ENCODE results near the gene GPR89B.

- no peak for TF ChIP-seq CTCF (IDR thresholded peaks at IDR 0.05; ENCODE audit: extremely low read depth in 1 of 2, insufficient read depth in 1 of 2, low read depth in 1 of 2, low read length in 2 of 2)
- TF ChIP-seq JUN (IDR thresholded peaks at IDR 0.05; ENCODE audit: borderline replicate concordance, insufficient read depth, insufficient read length, low read depth), result no peak
- TF ChIP-seq POLR2A (IDR thresholded peaks at IDR 0.05; ENCODE audit: low read depth, low read length), result no peak
- no peak for TF ChIP-seq POLR2AphosphoS5 (IDR thresholded peaks at IDR 0.05; ENCODE audit: insufficient read depth, low read depth, low read length)
- no peak for TF ChIP-seq EZH2 (IDR thresholded peaks at IDR 0.05; ENCODE audit: borderline replicate concordance, low read depth, low read length, severe bottlenecking)
- no peak for TF ChIP-seq MYC (IDR thresholded peaks at IDR 0.05; ENCODE audit: low read depth, low read length)
- no peak for TF ChIP-seq GATA2 (IDR thresholded peaks at IDR 0.05; ENCODE audit: insufficient read depth, insufficient read length, low read depth, low read length)
- no peak for TF ChIP-seq MAX (IDR thresholded peaks at IDR 0.05; ENCODE audit: insufficient read depth, insufficient read length)
- TF ChIP-seq FOS (IDR thresholded peaks at IDR 0.05; ENCODE audit: borderline replicate concordance, insufficient read depth, low read length), result no peak
Observed at GRCh38 chr1:147912553-147912952, 15.7 kb upstream of the GPR89B start.

Measured in endothelial cell of umbilical vein (primary cell).